ENCODE measurements around the gene P2RX3. TPM values are rescaled to one million over a fixed set of nuclear protein-coding genes. Genes with fewer than 3 reads are reported as not detected.

Gene P2RX3
- total and polyA plus RNA-seq, 10 of the 15 experiments (the other 5 are each of a cell fraction or from before 2014, with no cell fraction given): 0.05 to 0.12 TPM; not detected in 8

- BruUV-seq (replicated peaks): no TSS peak
- ChIA-PET CTCF (no interaction called here), RAD21 (ENCODE audit: unreplicated experiment) (no interaction called here), SMC1A (ENCODE audit: uncharacterized antibody, unreplicated experiment) (no interaction called here), POLR2A (interaction anchor here (4.4 kb wide), 1 partner anchor 11 kb away, joined by 22 read pairs; no protein-coding TSS in a partner anchor)
- 87% methylated on average over 11 of the region's 11 CpGs for WGBS (ENCODE audit: insufficient coverage, insufficient replicate concordance, low lambda C conversion rate, missing lambda C conversion rate)
- Histone ChIP-seq H3K36me3 (ENCODE audit: control insufficient read depth in 2 of 2, insufficient read depth in 2 of 2, low read length in 1 of 2) (peaks cover 38 to 72% of the 10 kb centered on the region in 2 experiments), H3K79me2 (ENCODE audit: control insufficient read depth, insufficient read depth, low read length) (peaks cover 32% of the 10 kb centered on the region), H3K4me2 (ENCODE audit: control insufficient read depth, insufficient read depth) (no peak overlapping the region), H3K27ac (ENCODE audit: control insufficient read depth, insufficient read depth) (no peak overlapping the region), H2AFZ (ENCODE audit: control insufficient read depth, low read depth, low read length) (no peak overlapping the region), H3K9ac (ENCODE audit: control insufficient read depth, insufficient read depth, low read length) (no peak overlapping the region), H4K20me1 (ENCODE audit: control insufficient read depth, insufficient read depth) (no peaks in the 10 kb centered on the region; the same call in 1 of the 2 replicates), H3K9me3 (replicated peaks; ENCODE audit: control insufficient read depth, insufficient read depth, low read length) (no peaks in the 10 kb centered on the region; the same call in 2 of the 3 replicates), H3K4me3 (no peak overlapping the region), H3K27me3 (replicated peaks in 1 of 2; ENCODE audit: control insufficient read depth in 2 of 2, insufficient read depth in 2 of 2, low read length in 1 of 2) (no peaks in the 10 kb centered on the region), H3K4me1 (ENCODE audit: control insufficient read depth, insufficient read depth, low read length) (peaks cover 14% of the 10 kb centered on the region)
- FAIRE-seq (no peak), DNase-seq (ENCODE audit: low read depth, low spot score) (no peak), ATAC-seq (peak; percentile 61)
- TF ChIP-seq CEBPZ (IDR thresholded peaks at IDR 0.05; ENCODE audit: low read depth, low read length): no peak
- TF ChIP-seq YBX1 (IDR thresholded peaks at IDR 0.05): no peak
- TF ChIP-seq EP300 (IDR thresholded peaks at IDR 0.05; ENCODE audit: borderline replicate concordance in 1 of 2, control insufficient read depth in 1 of 2, low read depth in 2 of 2, low read length in 2 of 2): no peak
- no peak for TF ChIP-seq REST (IDR thresholded peaks at IDR 0.05; ENCODE audit: low read depth, low read length)
- TF ChIP-seq RCOR1 (conservative IDR thresholded peaks at IDR 0.05; ENCODE audit: low read depth, low read length): no peak
- TF ChIP-seq STAT3 (IDR thresholded peaks at IDR 0.05; ENCODE audit: low read depth, low read length): no peak
- TF ChIP-seq TCF12 (IDR thresholded peaks at IDR 0.05; ENCODE audit: low read depth, low read length): no peak
- TF ChIP-seq CHD2 (IDR thresholded peaks at IDR 0.05; ENCODE audit: borderline replicate concordance, low read depth, low read length): no peak
- no peak for TF ChIP-seq PAX5 (IDR thresholded peaks at IDR 0.05; ENCODE audit: borderline replicate concordance, low read depth, low read length)
- in situ Hi-C loops (cut with MboI): no loop called here
- intact Hi-C loops (cut with micrococcal nuclease; ENCODE audit: unreplicated experiment): no loop called here
These were observed 76.6 kb downstream of the P2RX3 start for GRCh38 chr11:57414612-57415212.
